ENCODE measurements around the gene MIB2. TPM values are rescaled to one million over a fixed set of nuclear protein-coding genes. Genes with fewer than 3 reads are reported as not detected.

The MIB2 gene
- total RNA-seq, 1 experiment from 2014 or later, result 74.5 TPM

- intact Hi-C loops (cut with micrococcal nuclease; ENCODE audit: unreplicated experiment) (no loop called here), in situ Hi-C loops (cut with HindIII; ENCODE audit: low pct_unique_long_range_greater_than_20kb, low sequenced_read_pairs) (no loop called here)
- H3K27ac ChIP-seq (ENCODE audit: low read length), result no peak overlapping the region
- BruUV-seq (replicated peaks), result no TSS peak
- H3K27me3 ChIP-seq (ENCODE audit: control insufficient read depth, insufficient read depth, low read length), result no peaks in the 10 kb centered on the region
- ATAC-seq (0 out of 2 replicates have a peak, but pooled peaks have one; percentile 35), DNase-seq (ENCODE audit: low read depth, low spot score) (no peak)
- CTCF ChIA-PET, result interaction anchor here (0.9 kb wide), 1 partner anchor 12 kb away, joined by 4 read pairs; no protein-coding TSS in a partner anchor
- peaks cover 21% of the 10 kb centered on the region for H3K4me1 ChIP-seq (ENCODE audit: control insufficient read depth, insufficient read depth, low read length)
- no peak for TF ChIP-seq REST (IDR thresholded peaks at IDR 0.05; ENCODE audit: insufficient read depth in 1 of 2, low read depth in 2 of 2, low read length in 1 of 2)
- no peaks in the 10 kb centered on the region for H3K9me3 ChIP-seq (ENCODE audit: control insufficient read depth, insufficient read depth, low read depth, low read length)
- POLR2A ChIA-PET, result no interaction called here
- H3K36me3 ChIP-seq (ENCODE audit: control insufficient read depth, insufficient read depth, low read length), result no peaks in the 10 kb centered on the region
- no peak overlapping the region for H3K4me3 ChIP-seq (ENCODE audit: low read depth in 2 of 2, low read length in 2 of 2)
These were observed 62.6 kb downstream of the MIB2 start for GRCh38 chr1:1677718-1678580.

GRCh38 chr1:1678581-1679380 lies 63.5 kb downstream of the MIB2 start:
- Histone ChIP-seq H3K9me3 (ENCODE audit: control insufficient read depth, insufficient read depth, low read depth, low read length) (no peaks in the 10 kb centered on the region), H3K4me3 (ENCODE audit: low read depth in 2 of 2, low read length in 2 of 2) (no peak overlapping the region), H3K27ac (ENCODE audit: low read length) (no peak overlapping the region), H3K36me3 (ENCODE audit: control insufficient read depth, insufficient read depth, low read length) (no peaks in the 10 kb centered on the region), H3K27me3 (ENCODE audit: control insufficient read depth, insufficient read depth, low read length) (no peaks in the 10 kb centered on the region), H3K4me1 (ENCODE audit: control insufficient read depth, insufficient read depth, low read length) (peaks cover 25% of the 10 kb centered on the region)
- ATAC-seq (peak; percentile 78), DNase-seq (ENCODE audit: low read depth, low spot score) (peak; percentile 12)
- intact Hi-C loops (cut with micrococcal nuclease; ENCODE audit: unreplicated experiment) (no loop called here), in situ Hi-C loops (cut with HindIII; ENCODE audit: low pct_unique_long_range_greater_than_20kb, low sequenced_read_pairs) (no loop called here)
- CTCF ChIA-PET, result interaction anchor here (0.9 kb wide), 1 partner anchor 13 kb away, joined by 4 read pairs; no protein-coding TSS in a partner anchor
- BruUV-seq (replicated peaks), result no TSS peak
- no peak for TF ChIP-seq POLR2AphosphoS5 (IDR thresholded peaks at IDR 0.05; ENCODE audit: low read depth, low read length)
- TF ChIP-seq TCF7L2 (IDR thresholded peaks at IDR 0.05; ENCODE audit: low read depth, low read length), result no peak
- no peak; the same call in 1 of the 2 replicates for TF ChIP-seq CTCF (IDR thresholded peaks at IDR 0.05)
- no peak for TF ChIP-seq REST (IDR thresholded peaks at IDR 0.05; ENCODE audit: insufficient read depth in 1 of 2, low read depth in 2 of 2, low read length in 1 of 2)
- TF ChIP-seq SIN3A (IDR thresholded peaks at IDR 0.05; ENCODE audit: borderline replicate concordance, insufficient read depth, low read depth, low read length), result no peak
- POLR2A ChIA-PET, result no interaction called here

Other genes with a start within 250 kb of the MIB2 start
- 335 TPM for gene AURKAIP1, start 240.3 kb upstream of the MIB2 start, total RNA-seq (2021; ENCODE audit: unreplicated experiment)
- gene CCNL2, start 216.2 kb upstream of the MIB2 start, total RNA-seq (2021; ENCODE audit: unreplicated experiment), result 297 TPM
- 196 TPM for gene MRPL20, start 208.2 kb upstream of the MIB2 start, total RNA-seq (2021; ENCODE audit: unreplicated experiment)
- gene ANKRD65, start 194.2 kb upstream of the MIB2 start, total RNA-seq (2021; ENCODE audit: unreplicated experiment), result 1.9 TPM
- gene VWA1, start 179.8 kb upstream of the MIB2 start, total RNA-seq (2021; ENCODE audit: unreplicated experiment), result 858 TPM
- gene ATAD3C, start 165.8 kb upstream of the MIB2 start, total RNA-seq (2021; ENCODE audit: unreplicated experiment), result 10.6 TPM
- 104 TPM for gene ATAD3B, start 143.7 kb upstream of the MIB2 start, total RNA-seq (2021; ENCODE audit: unreplicated experiment)
- gene ATAD3A, start 103.3 kb upstream of the MIB2 start, total RNA-seq (2021; ENCODE audit: unreplicated experiment), result 57.5 TPM
- gene TMEM240, start 74.9 kb upstream of the MIB2 start, total RNA-seq (2021; ENCODE audit: unreplicated experiment), result 4.1 TPM
- 217 TPM for gene SSU72, start 40.6 kb upstream of the MIB2 start, total RNA-seq (2021; ENCODE audit: unreplicated experiment)
- gene FNDC10, start 15.4 kb upstream of the MIB2 start, total RNA-seq (2021; ENCODE audit: unreplicated experiment), result 16.2 TPM
- 5.0 TPM for gene MMP23B, start 16.7 kb downstream of the MIB2 start, total RNA-seq (2021; ENCODE audit: unreplicated experiment)
- 36.5 TPM for gene CDK11B, start 43.5 kb downstream of the MIB2 start, total RNA-seq (2021; ENCODE audit: unreplicated experiment)
- 75.7 TPM for gene SLC35E2B, start 77.3 kb downstream of the MIB2 start, total RNA-seq (2021; ENCODE audit: unreplicated experiment)
- 83.6 TPM for gene CDK11A, start 108.9 kb downstream of the MIB2 start, total RNA-seq (2021; ENCODE audit: unreplicated experiment)
- gene NADK, start 163.0 kb downstream of the MIB2 start, total RNA-seq (2021; ENCODE audit: unreplicated experiment), result 101 TPM